Measurements from ENCODE around the gene SUFU.

The SUFU gene

DNA sequence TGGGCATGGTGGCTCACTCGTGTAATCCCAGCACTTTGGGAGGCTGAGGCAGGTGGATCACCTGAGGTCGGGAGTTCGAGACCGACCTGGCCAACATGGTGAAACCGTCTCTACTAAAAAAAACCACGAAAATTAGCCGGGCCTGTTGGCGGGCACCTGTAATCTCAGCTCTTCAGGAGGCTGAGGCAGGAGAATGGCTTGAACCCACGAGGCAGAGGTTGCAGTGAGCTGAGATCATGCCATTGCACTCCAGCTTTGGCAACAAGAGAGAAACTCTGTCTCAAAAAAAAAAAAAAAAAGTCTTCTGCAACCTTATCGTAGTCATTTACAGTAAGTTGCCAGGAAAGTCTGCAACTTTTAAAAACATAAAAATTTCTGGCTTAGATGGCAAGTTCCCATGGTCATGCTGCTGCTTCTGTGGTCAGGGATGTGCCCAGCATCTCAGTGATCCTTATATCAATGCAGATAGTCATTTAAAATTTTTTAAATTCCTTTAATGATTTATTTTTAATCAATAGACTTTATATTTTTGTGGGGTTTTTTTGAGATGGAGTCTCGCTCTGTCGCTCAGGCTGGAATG lies 15.6 kb downstream of the SUFU start:
- Histone ChIP-seq H4K20me1 (ENCODE audit: insufficient read depth) (no peaks in the 10 kb centered on the region), H3K27ac (no peak overlapping the region), H2AFZ (ENCODE audit: low read depth) (no peak overlapping the region), H3K9ac (no peak overlapping the region), H3K27me3 (ENCODE audit: insufficient read depth, low read depth) (no peaks in the 10 kb centered on the region), H3K4me1 (ENCODE audit: low read depth, poor library complexity, severe bottlenecking) (peaks cover 15% of the 10 kb centered on the region), H3K36me3 (ENCODE audit: insufficient read depth) (no peaks in the 10 kb centered on the region), H3K4me3 (IDR thresholded peaks at IDR 0.05; ENCODE audit: insufficient read depth, low read depth, low read length) (no peak overlapping the region), H3K4me2 (no peak overlapping the region), H3K79me2 (ENCODE audit: insufficient read depth, low read depth) (no peaks in the 10 kb centered on the region)
- TF ChIP-seq, protein P1, sequence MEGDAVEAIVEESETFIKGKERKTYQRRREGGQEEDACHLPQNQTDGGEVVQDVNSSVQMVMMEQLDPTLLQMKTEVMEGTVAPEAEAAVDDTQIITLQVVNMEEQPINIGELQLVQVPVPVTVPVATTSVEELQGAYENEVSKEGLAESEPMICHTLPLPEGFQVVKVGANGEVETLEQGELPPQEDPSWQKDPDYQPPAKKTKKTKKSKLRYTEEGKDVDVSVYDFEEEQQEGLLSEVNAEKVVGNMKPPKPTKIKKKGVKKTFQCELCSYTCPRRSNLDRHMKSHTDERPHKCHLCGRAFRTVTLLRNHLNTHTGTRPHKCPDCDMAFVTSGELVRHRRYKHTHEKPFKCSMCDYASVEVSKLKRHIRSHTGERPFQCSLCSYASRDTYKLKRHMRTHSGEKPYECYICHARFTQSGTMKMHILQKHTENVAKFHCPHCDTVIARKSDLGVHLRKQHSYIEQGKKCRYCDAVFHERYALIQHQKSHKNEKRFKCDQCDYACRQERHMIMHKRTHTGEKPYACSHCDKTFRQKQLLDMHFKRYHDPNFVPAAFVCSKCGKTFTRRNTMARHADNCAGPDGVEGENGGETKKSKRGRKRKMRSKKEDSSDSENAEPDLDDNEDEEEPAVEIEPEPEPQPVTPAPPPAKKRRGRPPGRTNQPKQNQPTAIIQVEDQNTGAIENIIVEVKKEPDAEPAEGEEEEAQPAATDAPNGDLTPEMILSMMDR (conservative IDR thresholded peaks at IDR 0.05; ENCODE audit: low read depth, low read length), result no peak

DNA sequence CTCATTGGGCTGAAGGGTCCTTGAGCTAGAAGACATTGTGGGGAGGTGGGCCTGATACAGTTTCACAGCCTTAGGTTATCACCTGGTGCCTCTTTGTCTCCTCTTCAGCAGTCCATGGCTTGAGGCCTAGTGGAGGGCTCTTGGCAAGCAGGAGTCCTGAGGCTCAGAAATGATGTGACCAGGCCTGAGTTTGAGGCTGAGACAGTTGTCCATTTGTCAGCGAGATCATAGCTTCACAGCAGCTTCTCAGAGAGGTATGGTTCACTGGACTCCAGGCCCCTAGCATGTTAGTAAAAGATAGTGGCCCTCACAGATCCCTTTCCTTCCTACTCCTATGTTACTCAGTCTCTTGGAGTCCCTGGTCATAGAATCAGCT lies 19.1 kb downstream of the SUFU start:
- Histone ChIP-seq H3K27me3 (ENCODE audit: insufficient read depth, low read depth) (no peaks in the 10 kb centered on the region), H3K4me2 (no peak overlapping the region), H3K36me3 (ENCODE audit: insufficient read depth) (no peaks in the 10 kb centered on the region), H3K4me3 (IDR thresholded peaks at IDR 0.05; ENCODE audit: insufficient read depth, low read depth, low read length) (no peak overlapping the region), H2AFZ (ENCODE audit: low read depth) (no peak overlapping the region), H3K27ac (no peak overlapping the region), H3K79me2 (ENCODE audit: insufficient read depth, low read depth) (no peaks in the 10 kb centered on the region), H3K9ac (no peak overlapping the region), H4K20me1 (ENCODE audit: insufficient read depth) (no peaks in the 10 kb centered on the region), H3K4me1 (ENCODE audit: low read depth, poor library complexity, severe bottlenecking) (peaks cover 15% of the 10 kb centered on the region)
- TF ChIP-seq, protein P1 (conservative IDR thresholded peaks at IDR 0.05; ENCODE audit: low read depth, low read length), result no peak

DNA sequence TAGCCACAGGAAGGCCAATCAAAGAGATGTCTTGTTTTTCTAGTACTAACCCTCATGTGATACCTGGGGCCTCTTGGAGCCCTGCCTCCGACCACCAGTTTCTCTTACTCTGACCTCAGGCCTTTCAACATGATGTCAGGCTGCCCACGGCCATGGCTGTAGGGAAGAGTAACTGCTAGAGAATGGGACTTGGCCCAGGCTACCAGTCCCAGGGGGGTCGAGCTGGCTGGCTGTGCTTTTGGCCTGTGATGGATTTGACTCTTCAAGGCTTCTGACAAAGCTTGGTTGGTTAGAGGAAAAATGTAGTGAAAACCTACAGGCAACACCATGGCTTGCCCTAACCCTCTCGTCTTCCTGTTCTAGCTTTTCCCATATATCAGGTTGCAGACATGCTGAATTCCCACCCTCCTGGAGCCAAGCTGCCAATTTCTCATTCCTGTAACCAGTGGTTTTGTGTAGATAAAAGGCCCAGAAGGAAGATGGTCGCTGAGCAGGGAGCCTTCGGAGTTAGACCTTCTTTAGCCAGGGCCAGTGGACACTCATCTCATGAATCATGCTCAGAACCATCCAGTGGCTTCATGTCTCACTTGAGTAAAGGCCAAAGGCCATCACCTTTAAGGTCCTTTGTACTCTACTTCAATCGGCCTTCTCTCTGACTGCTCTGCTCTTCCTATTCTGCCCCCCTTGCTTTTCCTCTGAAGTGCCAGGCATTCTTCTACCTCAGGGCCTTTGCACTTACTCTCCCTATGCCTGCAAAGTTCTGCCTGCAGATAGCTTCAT lies 19.7 kb downstream of the SUFU start:
- Histone ChIP-seq H3K4me2 (no peak overlapping the region), H3K27me3 (ENCODE audit: insufficient read depth, low read depth) (no peaks in the 10 kb centered on the region), H3K27ac (no peak overlapping the region), H3K4me3 (IDR thresholded peaks at IDR 0.05; ENCODE audit: insufficient read depth, low read depth, low read length) (no peak overlapping the region), H3K36me3 (ENCODE audit: insufficient read depth) (no peaks in the 10 kb centered on the region), H4K20me1 (ENCODE audit: insufficient read depth) (no peaks in the 10 kb centered on the region), H3K4me1 (ENCODE audit: low read depth, poor library complexity, severe bottlenecking) (peaks cover 15% of the 10 kb centered on the region), H3K9ac (no peak overlapping the region), H2AFZ (ENCODE audit: low read depth) (no peak overlapping the region), H3K79me2 (ENCODE audit: insufficient read depth, low read depth) (no peaks in the 10 kb centered on the region)
- TF ChIP-seq, protein P1 (conservative IDR thresholded peaks at IDR 0.05; ENCODE audit: low read depth, low read length), result no peak

DNA sequence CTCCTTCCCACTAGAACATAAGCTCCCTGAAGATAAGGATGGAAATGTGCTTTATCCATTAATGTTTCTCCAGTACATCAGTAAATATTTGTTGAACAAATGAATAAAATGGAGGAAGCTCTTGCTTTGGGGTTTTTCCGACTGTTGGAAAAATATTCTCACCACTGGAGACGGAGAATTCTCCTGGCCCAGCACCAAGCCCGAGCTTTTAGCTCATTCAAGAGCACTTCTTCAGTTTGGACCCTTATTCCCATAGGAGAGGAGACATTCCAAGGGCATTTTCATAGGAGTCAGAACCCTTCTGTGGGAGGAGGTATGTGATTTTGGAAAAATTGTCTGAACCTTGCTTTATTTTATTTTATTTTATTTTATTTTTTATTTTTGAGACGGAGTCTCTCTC lies 21.0 kb downstream of the SUFU start:
- Histone ChIP-seq H3K27me3 (ENCODE audit: insufficient read depth, low read depth) (no peaks in the 10 kb centered on the region), H3K27ac (no peak overlapping the region), H3K9ac (no peak overlapping the region), H4K20me1 (ENCODE audit: insufficient read depth) (no peaks in the 10 kb centered on the region), H3K4me3 (IDR thresholded peaks at IDR 0.05; ENCODE audit: insufficient read depth, low read depth, low read length) (no peak overlapping the region), H3K4me1 (ENCODE audit: low read depth, poor library complexity, severe bottlenecking) (peaks cover 15% of the 10 kb centered on the region), H2AFZ (ENCODE audit: low read depth) (no peak overlapping the region), H3K79me2 (ENCODE audit: insufficient read depth, low read depth) (no peaks in the 10 kb centered on the region), H3K36me3 (ENCODE audit: insufficient read depth) (no peaks in the 10 kb centered on the region), H3K4me2 (no peak overlapping the region)
- TF ChIP-seq, protein P1 (conservative IDR thresholded peaks at IDR 0.05; ENCODE audit: low read depth, low read length), result no peak
